GM21737 (cell line): ENCODE data around the gene TPCN2.
"Not testable (repeated sequence)": the region's sequence is repeated elsewhere in the genome, so short reads cannot be mapped to it uniquely, and the experiment has no call there.

Experiments used
- ATAC-seq: cut with Tn5 transposase; IDR thresholded peaks from one replicate; pipeline ENCODE4 v1.9.1; 2021; ENCODE audit warnings: mild to moderate bottlenecking, moderate library complexity; ENCODE audit not compliant: unreplicated experiment

Gene TPCN2

GRCh38 chr11:69048694-69049489, at the start of gene TPCN2:
Gene TPCN2 (plus strand): TSS chr11:69048932. CDS start chr11:69048998, 66 bp downstream.
- ATAC-seq = peak; percentile 82

GRCh38 chr11:68999093-68999747, 49.5 kb upstream of the TPCN2 start:
- ATAC-seq = no peak

DNA sequence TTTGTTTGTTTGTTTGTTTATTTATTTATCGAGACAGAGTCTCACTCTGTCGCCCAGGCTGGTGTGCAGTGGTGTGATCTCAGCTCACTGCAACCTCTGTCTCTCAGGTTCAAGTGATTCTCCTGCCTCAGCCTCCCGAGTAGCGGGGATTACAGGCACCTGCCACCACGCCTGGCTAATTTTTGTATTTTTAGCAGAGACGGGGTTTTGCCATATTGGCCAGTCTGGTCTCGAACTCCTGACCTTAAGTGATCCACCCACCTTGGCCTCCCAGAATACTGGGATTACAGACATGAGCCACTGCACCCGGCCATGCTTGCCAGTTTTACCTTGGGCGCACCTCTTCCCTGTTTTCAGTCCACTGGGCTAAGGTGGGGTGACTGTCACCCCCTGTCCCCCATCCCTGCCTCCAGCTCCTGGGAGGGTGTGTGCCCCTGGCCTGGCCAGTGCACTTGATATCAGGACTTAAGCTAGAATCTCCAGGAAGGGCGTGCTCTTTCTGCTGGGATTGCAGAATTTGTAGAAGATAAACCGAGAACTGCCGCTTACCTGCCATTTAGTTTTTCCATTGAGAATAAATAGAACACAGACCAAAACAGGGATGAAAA, 48.9 kb upstream of the TPCN2 start:
- ATAC-seq = not testable (repeated sequence)

DNA sequence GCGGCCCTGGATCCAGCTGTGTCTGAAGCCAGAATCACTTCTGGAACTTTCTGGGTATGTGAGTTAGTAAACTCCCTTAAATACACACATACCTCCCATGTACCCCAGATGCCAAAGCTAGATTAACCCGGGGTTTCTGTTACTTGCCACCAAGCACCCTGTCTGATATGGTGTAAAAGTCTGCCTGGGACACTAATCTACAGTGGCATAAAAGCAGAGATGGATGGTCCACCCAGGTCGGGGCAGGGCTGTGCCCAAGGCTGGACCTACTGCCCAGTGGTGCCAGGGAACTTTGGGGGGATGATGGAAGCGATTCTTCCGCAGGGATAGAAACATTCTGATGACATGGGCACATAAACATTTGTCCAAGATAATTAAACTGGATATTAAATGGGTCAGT, 48.3 kb upstream of the TPCN2 start:
- no peak for ATAC-seq

GRCh38 chr11:69000831-69001242, 47.9 kb upstream of the TPCN2 start:
- ATAC-seq = no peak

DNA sequence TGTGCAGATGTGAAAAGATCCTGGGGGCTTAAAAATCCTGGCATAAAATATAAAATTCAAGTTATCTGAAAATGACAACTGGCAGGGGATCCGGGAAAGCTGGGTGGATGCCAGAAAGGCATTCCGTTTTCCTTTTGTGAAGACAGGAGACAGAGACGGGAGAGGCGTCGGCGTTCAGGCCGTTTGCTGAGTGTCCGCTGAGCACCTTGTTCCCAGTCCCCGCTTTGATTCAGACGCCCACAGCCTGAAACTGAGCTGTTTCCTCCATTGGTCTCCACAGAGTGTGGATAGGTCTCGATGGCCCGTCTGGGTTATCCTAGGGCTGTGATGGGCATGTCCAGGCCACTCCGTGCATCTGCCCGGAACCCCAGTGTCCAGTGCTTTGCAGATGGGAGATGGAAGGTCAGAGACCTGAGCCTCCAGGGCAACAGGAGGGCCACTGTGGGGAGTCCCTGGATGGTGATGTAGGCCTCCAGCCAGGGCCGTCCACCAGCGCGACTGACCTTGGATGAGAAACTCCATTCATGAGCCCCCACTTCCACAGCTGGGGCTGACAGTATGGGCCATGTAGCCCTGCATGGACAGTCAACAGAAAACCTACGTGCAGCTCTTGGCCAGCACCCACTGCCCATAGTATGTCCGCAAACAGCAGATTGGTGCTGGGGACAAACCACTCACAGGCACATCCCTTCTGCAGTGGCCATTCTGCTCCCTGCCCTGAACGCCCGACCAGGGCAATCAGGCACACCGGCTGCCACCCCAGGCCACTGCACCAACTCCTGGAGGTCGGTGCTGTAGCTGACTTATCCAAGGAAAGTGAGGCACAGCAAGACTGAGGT, 47.3 kb upstream of the TPCN2 start:
- ATAC-seq = no peak

GRCh38 chr11:69002110-69002569, 46.6 kb upstream of the TPCN2 start:
- ATAC-seq = no peak

DNA sequence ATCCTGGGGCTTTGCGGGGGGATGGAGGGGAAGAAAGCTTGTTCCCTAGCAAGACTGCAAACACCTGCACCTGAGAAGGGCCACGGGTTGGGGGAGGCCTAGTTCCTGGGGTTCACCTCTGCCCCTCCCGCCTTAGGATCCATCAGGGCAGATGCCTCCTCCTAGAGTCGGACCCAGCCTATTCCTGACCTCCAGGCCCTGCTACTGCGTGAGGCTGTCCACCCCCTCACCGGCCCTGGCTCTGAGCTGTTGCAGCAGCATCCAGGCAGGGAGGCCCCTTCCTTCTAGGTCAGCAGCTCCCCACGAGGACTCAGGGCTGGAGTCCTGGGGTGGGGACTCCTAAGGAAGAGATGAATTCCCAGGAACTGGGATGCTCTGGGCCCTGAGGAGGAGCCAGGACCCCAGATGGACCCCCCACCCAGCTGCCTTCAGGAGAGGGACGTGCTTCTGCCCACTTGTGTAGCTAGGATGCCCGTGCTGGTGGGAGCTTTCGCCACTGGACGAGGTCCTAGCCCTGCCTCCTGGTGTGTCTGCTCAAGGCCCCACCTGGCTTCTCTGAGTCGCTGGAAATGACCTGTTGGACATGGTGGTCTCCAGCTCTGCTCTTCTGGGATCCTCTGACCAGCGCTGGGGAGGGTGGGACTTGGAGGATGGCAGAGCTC, 46.0 kb upstream of the TPCN2 start:
- ATAC-seq = no peak

DNA sequence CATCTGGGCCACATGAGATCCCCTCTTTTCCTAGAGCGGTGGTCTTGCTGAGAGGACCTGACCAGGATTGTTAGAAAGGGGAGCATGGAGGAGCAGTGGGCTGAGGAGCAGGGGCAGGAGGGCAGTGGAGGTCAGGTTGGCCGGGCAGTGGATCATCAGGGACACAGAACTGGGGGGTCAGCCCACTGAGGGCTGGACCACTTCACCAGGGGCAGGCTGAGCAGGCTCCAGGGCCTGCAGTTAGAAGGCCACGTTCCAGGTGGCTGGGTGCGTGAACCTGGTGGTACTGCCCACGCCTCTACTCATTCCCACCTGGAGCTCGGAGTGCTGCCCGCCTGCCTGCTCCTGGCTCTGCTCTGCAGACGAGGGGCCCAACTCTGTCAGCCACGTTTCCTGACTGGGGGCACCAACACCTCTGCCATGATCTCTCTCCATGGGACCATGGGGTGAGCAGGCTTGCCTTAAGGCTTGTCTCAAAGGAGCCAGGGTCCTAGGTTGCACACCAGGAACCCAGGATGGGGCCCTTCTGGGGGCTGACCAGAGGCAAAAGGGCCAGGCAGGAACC, 45.3 kb upstream of the TPCN2 start:
- no peak for ATAC-seq

- ATAC-seq = no peak
Observed at GRCh38 chr11:69003866-69004367, 44.8 kb upstream of the TPCN2 start.

DNA sequence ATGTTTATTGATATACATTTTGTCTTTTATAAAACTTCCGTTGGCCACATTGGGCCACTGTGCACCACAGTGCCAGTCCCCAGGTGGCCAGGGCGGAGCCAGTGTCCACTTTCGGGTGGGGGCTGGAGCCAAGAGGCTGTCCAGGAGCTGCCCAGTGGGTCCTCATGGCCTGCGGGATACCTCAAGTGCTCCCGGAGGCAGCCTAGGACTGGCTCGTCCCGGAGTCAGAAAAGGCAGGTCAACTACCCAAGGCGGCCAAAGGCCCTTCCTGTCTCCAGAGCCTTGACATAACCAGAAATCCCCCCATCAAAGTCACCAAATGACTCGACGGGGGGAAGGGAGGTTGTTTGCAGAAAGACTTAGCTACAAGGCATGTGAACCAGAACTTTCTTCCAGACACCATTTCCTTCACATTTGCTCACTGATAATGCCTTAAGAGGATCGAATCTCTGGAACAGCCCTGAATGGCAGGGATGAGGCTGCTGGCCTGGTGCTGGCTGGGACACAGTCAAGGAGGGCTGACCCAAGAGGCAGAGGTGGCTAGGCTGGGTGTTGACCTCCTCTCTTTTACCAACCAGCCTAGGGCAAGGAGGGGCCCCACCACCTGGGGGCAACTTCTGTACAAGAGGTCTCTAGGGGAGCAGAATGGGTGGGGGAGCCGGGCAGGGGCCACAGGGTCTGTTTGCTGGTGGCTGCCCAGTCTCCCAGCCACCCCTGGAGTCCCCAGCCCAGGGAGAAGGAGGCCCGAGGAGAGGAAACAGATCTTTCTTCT, 44.1 kb upstream of the TPCN2 start:
- ATAC-seq = no peak

GRCh38 chr11:69005183-69005630, 43.5 kb upstream of the TPCN2 start:
- no peak for ATAC-seq

DNA sequence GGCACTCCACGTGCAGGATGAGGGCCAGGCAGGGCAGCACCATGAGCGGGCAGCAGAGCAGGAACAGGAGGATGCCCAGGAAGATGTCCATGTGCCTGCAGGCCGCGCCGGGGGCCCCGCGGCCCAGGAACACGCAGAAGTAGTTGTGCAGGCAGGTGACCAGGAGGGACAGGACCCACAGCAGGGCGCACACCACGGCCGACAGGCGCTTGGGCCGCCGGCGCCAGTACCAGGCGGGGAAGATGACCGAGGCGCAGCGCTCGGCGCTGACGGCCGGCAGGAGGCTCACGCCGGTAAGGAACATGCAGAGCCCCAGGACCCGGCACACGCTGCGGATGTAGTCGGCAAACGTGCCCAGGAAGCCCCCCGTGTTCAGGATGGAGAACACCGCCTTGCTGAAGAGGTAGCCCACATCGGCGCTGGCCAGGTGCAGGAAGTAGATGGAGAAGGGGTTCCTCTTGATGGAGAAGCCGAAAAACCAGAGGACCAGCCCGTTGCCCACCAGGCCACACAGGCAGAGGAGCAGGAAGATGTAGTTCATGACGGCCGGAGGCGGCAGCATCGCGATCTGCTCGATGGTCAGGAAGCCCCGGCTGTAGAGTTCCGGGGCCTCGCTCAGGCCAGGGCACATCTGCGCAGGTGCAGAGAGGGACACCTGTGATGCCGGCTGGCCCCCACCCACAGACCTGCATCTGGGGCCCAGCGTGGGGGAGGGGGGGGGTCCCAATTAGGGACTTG, 42.9 kb upstream of the TPCN2 start:
- ATAC-seq = no peak

GRCh38 chr11:69006816-69007215, 41.9 kb upstream of the TPCN2 start:
- no peak for ATAC-seq

GRCh38 chr11:69007975-69008381, 40.8 kb upstream of the TPCN2 start:
- no peak for ATAC-seq

- ATAC-seq = no peak
Observed at GRCh38 chr11:69008737-69009440, 39.8 kb upstream of the TPCN2 start.

GRCh38 chr11:69009441-69010211, 39.1 kb upstream of the TPCN2 start:
- no peak for ATAC-seq
